Breast epithelium (tissue), 4 donors: ENCODE measurements around the gene KCNN3. TPM values are rescaled to one million over a fixed set of nuclear protein-coding genes. Genes with fewer than 3 reads are reported as not detected.

Source experiments
- DNase-seq, 2 donors: peaks; one replicate each; pipeline ENCODE4 v3.0.0-alpha.2; 2019; ENCODE audit warnings: low spot score in 2 of 2
- H3K27ac ChIP-seq, 2 donors: fragments of 200-600 bp; sonication (generic) in 1 of 2; one replicate each; pipeline ENCODE4 v1.5.1; 2016 to 2019; ENCODE audit warnings: mild to moderate bottlenecking in 1 of 2
- H3K27me3 ChIP-seq, 2 donors: fragments of 200-600 bp; sonication (generic) in 1 of 2; one replicate each; pipeline versions ENCODE4 v1.5.1 to v1.6.0; 2017 to 2019; ENCODE audit warnings: control low read depth in 1 of 2, mild to moderate bottlenecking in 1 of 2
- H3K36me3 ChIP-seq: fragments of 200-600 bp; one replicate; pipeline ENCODE4 v1.5.1; 2019
- H3K4me1 ChIP-seq, 2 donors: fragments of 200-600 bp; sonication (generic); one replicate each; pipeline ENCODE4 v1.5.1; 2016 to 2019; ENCODE audit warnings: control low read depth in 1 of 2
- H3K4me3 ChIP-seq, 3 donors: fragments of 200-600 bp; sonication (generic); 1 replicate in 2 of 3; 2 replicates in 1 of 3; pipeline ENCODE4 v1.5.1; 2016 to 2019; ENCODE audit warnings: mild to moderate bottlenecking in 3 of 3, moderate library complexity in 2 of 3
- H3K9me3 ChIP-seq, 2 donors: fragments of 200-600 bp; sonication (generic) in 1 of 2; one replicate each; pipeline ENCODE4 v1.5.1; 2016 to 2019; ENCODE audit warnings: control low read depth in 1 of 2
- POLR2A ChIP-seq: fragments of 450-650 bp; IDR thresholded peaks from one replicate; pipeline ENCODE4 v1.6.1; 2016; ENCODE audit warnings: antibody characterized with exemption, mild to moderate bottlenecking, moderate library complexity
- POLR2AphosphoS5 ChIP-seq, 3 donors: sonication (generic); formaldehyde crosslinking; IDR thresholded peaks; one replicate each; pipeline ENCODE4 v1.6.1; 2017; ENCODE audit warnings: antibody characterized with exemption in 3 of 3
- intact Hi-C: fragments of 100-400 bp; cut with DNase I; formaldehyde crosslinking; loops from one replicate; pipeline ENCODE4 v1.15.1; 2023; ENCODE audit warnings: low total_unique reads
- total RNA-seq, 3 donors: library from RNA; depleted of rRNA; stranded (reverse); fragments of >200 nt; gene quantifications; one replicate each; pipeline ENCODE4 v1.1.0, GENCODE V29; 2016
- TF ChIP-seq, protein P1 (sequence below), 3 donors: fragments of 450-650 bp; IDR thresholded peaks; one replicate each; pipeline ENCODE4 v1.5.1; 2016 to 2017; ENCODE audit warnings: antibody characterized with exemption in 3 of 3, mild to moderate bottlenecking in 3 of 3, moderate library complexity in 3 of 3

The KCNN3 gene
- total RNA-seq, 3 donors from 2014 or later: 0.96 to 1.6 (median 1.0) TPM

DNA sequence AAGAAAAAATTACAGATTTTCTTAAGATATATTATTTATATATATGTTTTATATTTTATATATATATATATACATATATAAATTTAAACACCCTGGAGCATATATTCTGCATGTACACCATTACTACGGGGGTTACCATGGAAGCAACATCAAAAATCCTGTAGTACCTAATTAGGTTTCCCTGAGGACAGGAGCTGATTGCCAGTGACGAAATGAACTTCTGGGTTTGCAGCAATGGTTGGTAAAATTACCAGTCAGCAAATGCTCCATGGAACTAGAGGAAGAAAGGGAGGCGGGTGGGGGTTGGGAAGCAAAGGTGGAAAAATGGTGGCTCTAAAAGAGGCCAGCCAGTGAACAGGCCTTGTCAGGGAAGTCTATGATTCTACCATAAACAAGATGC lies 89.5 kb downstream of the KCNN3 start:
- TF ChIP-seq, protein P1, sequence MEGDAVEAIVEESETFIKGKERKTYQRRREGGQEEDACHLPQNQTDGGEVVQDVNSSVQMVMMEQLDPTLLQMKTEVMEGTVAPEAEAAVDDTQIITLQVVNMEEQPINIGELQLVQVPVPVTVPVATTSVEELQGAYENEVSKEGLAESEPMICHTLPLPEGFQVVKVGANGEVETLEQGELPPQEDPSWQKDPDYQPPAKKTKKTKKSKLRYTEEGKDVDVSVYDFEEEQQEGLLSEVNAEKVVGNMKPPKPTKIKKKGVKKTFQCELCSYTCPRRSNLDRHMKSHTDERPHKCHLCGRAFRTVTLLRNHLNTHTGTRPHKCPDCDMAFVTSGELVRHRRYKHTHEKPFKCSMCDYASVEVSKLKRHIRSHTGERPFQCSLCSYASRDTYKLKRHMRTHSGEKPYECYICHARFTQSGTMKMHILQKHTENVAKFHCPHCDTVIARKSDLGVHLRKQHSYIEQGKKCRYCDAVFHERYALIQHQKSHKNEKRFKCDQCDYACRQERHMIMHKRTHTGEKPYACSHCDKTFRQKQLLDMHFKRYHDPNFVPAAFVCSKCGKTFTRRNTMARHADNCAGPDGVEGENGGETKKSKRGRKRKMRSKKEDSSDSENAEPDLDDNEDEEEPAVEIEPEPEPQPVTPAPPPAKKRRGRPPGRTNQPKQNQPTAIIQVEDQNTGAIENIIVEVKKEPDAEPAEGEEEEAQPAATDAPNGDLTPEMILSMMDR (IDR thresholded peaks at IDR 0.05): no peak
- TF ChIP-seq POLR2AphosphoS5 (IDR thresholded peaks at IDR 0.05) (no peak), POLR2A (no peak)

DNA sequence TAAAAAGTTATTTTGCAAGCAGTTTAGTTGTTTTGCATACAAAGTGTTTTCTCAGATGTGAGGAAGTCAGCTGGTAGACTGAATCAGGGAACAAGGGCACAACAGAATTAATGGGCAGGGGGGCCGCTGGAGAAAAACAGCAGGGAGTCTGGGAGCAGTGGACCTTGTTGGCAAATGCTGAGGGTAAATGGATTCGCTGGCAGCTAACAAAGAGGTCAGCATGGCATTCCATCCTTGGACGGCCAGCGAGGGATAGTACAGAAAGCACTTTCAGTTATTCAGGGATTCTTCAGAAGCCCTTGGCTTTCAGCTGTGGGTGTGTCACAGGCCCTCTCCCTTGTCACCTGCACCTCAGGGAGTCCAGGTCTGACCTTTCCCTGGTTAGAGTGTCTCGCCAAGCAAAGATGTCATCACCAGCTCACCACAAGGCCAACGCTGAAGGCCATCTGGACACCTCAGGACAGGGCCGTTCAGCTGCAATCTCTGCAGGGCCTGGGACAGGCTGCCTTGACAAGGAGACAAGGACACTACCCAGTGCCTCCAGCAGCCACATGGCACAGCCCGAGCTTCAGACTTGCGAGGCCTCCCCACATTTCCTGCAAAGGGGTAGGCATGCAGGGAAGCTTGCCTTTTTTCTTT lies 90.4 kb downstream of the KCNN3 start:
- Histone ChIP-seq H3K4me1 (no peaks in the 10 kb centered on the region), H3K27ac (no peak overlapping the region), H3K36me3 (no peaks in the 10 kb centered on the region), H3K4me3 (no peak overlapping the region), H3K27me3 (no peaks in the 10 kb centered on the region), H3K9me3 (no peaks in the 10 kb centered on the region)
- TF ChIP-seq POLR2A: no peak
- TF ChIP-seq, protein P1 (IDR thresholded peaks at IDR 0.05): no peak
- TF ChIP-seq POLR2AphosphoS5 (IDR thresholded peaks at IDR 0.05): no peak
- no peak for DNase-seq
- intact Hi-C loops: no loop called here

More for the DNA sequence above, 89.5 kb downstream of the KCNN3 start:
- no peak for DNase-seq
- no peak overlapping the region for H3K27ac ChIP-seq
- H3K9me3 ChIP-seq: no peaks in the 10 kb centered on the region
- H3K4me1 ChIP-seq: no peaks in the 10 kb centered on the region
- H3K4me3 ChIP-seq: no peak overlapping the region
- H3K27me3 ChIP-seq: no peaks in the 10 kb centered on the region
- intact Hi-C loops: no loop called here
- H3K36me3 ChIP-seq: no peaks in the 10 kb centered on the region

DNA sequence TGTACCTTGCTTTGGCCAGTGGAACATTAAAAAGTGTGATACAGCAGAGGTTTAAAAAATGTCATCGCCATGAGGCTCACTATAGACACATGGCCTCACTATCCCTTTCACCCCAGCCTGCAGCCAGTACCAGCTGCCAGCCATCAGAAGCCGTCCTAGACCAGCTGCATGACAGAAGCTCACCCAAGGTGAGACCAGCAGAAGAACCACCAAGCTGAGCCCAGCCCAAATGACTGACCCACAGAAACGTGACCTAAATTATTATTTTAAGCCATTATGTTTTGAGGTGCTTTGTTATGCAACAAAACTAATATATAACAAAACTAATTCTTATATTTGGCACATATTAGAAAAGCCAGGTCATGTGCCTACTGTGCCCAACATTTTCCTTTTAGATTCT lies 91.1 kb downstream of the KCNN3 start:
- intact Hi-C loops: no loop called here
- TF ChIP-seq, protein P1 (IDR thresholded peaks at IDR 0.05): no peak
- TF ChIP-seq POLR2A (no peak), POLR2AphosphoS5 (IDR thresholded peaks at IDR 0.05) (no peak)
- Histone ChIP-seq H3K27ac (no peak overlapping the region), H3K36me3 (no peaks in the 10 kb centered on the region), H3K4me1 (no peaks in the 10 kb centered on the region), H3K4me3 (no peak overlapping the region), H3K27me3 (no peaks in the 10 kb centered on the region), H3K9me3 (no peaks in the 10 kb centered on the region)
- DNase-seq: no peak

DNA sequence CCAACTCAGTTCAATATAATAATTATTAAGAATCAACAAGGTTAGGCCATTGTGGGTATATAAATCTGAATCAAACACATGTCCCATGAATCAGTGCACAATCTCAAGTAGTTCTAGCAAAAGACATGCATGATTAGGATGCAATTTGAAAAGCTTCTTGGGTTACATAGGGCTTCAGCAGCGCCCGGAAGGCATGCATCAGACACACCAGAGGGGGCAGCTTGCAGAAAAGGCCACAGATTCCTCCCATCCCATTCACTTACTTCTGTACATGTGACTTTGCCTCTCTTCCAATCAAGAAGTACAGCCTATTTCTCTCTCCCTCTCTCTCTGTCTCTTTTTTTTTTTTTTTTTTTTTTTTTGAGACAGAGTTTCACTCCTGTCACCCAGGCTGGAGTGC lies 91.8 kb downstream of the KCNN3 start:
- H3K9me3 ChIP-seq: no peaks in the 10 kb centered on the region
- intact Hi-C loops: no loop called here
- H3K4me1 ChIP-seq: no peaks in the 10 kb centered on the region
- H3K27me3 ChIP-seq: no peaks in the 10 kb centered on the region
- no peaks in the 10 kb centered on the region for H3K36me3 ChIP-seq
- no peak for DNase-seq
- H3K27ac ChIP-seq: no peak overlapping the region
- TF ChIP-seq POLR2AphosphoS5 (IDR thresholded peaks at IDR 0.05): no peak
- no peak for TF ChIP-seq POLR2A
- TF ChIP-seq, protein P1 (IDR thresholded peaks at IDR 0.05): no peak
- no peak overlapping the region for H3K4me3 ChIP-seq

DNA sequence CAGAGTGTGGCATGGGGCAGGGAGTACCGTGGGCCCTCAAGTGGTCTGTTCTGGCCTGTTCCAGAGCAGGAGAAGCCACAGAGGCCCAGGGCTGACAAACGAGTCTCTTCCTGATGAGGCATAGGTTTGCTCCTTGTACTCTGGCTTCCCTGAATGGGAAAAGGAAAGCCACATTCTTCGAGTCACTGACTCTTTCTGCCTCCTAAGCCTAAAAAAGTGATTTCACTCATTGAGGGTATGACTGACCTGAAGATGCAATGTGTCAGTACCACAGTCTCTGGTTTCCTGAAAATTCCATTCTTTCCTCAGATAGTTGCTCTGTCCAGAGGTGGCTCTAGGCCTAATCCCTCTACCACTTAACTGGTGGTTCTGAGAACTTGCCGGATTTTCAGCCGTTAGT lies 92.3 kb downstream of the KCNN3 start:
- intact Hi-C loops: loop anchor here (1.0 kb wide), 1 partner anchor 25 kb away; no protein-coding TSS in a partner anchor
- Histone ChIP-seq H3K36me3 (no peaks in the 10 kb centered on the region), H3K9me3 (no peaks in the 10 kb centered on the region), H3K27ac (no peak overlapping the region), H3K4me1 (no peaks in the 10 kb centered on the region), H3K27me3 (no peaks in the 10 kb centered on the region), H3K4me3 (no peak overlapping the region)
- TF ChIP-seq POLR2AphosphoS5 (IDR thresholded peaks at IDR 0.05): no peak
- TF ChIP-seq POLR2A: no peak
- TF ChIP-seq, protein P1 (IDR thresholded peaks at IDR 0.05): no peak
- DNase-seq: no peak
